Measurements from ENCODE around the gene HCFC2.

- TF ChIP-seq CTCF (IDR thresholded peaks at IDR 0.05; ENCODE audit: low read depth, low read length, missing input control) = no peak
- TF ChIP-seq FOXA1 (IDR thresholded peaks at IDR 0.05) = peak; percentile 92
- no peak for TF ChIP-seq TAF1 (conservative IDR thresholded peaks at IDR 0.05)
- TF ChIP-seq MAX (IDR thresholded peaks at IDR 0.05) = peak; percentile 59
- no peak for TF ChIP-seq ATF3 (IDR thresholded peaks at IDR 0.05)
- TF ChIP-seq JUND (IDR thresholded peaks at IDR 0.05) = peak; percentile 36 to 50
- no peak for TF ChIP-seq ZBTB33 (IDR thresholded peaks at IDR 0.05)
- peak in 1 of 2 donors; percentile 43 for TF ChIP-seq EGR1 (IDR thresholded peaks at IDR 0.05; ENCODE audit: low read depth in 2 of 2)
These were observed 67.3 kb downstream of the HCFC2 start for GRCh38 chr12:104131609-104132008.

Data from liver (tissue), 3 donors.